HG03432 (cell line): ENCODE data around the gene NEU1.
"Not testable (repeated sequence)": the region's sequence is repeated elsewhere in the genome, so short reads cannot be mapped to it uniquely, and the experiment has no call there.

Source experiments
- ATAC-seq: cut with Tn5 transposase; IDR thresholded peaks from one replicate; pipeline ENCODE4 v1.9.1; 2021; ENCODE audit warnings: mild to moderate bottlenecking, moderate library complexity; ENCODE audit not compliant: unreplicated experiment

Gene NEU1

DNA sequence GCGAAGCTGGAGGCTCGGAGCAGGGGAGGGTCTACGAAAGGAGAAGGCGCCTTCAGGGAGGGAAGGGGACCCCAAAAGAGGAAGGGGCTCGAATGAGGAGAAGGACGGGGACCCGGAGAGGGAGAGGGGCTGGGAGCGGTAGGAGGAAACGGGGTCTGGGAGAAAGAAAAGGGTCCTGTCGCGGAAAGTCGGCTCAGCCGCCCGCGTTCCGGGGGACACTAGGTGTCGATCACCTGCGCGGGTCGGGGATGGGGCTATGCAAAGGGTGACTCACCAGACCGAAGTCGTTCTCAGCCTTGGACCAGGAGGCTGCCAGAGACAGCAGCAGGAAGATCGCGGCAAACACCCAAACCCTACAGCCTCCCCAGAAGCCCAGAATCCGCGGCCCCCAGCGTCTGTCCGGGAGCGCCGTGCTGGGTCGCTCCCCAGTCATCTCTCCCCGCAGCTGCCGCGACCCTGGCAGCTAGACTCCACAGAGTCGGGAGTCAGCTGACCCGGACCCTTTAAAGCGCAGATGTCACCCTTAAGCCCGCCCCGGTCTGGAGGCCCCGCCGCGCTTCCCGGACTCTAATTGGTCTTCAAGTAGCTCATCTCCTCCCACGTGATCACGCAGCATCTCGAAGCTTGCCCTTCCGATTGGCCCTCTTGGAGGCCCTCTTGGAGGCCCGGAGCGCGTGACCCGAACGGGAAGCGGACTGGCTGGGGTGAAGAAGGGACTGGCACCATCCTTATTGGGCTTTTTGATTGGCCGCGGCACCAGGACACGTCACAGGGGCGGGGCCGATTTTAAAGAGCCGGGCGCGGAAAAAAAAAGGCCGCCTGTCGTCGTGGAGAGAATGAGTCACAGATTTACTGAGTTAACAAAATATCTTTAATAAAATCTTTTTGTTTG lies at the start of gene NEU1:
NEU1 (minus strand) TSS at position 478 of the 892 bp plus-strand sequence; CDS start at position 433, 45 bp downstream.
- peak; percentile 88 for ATAC-seq

DNA sequence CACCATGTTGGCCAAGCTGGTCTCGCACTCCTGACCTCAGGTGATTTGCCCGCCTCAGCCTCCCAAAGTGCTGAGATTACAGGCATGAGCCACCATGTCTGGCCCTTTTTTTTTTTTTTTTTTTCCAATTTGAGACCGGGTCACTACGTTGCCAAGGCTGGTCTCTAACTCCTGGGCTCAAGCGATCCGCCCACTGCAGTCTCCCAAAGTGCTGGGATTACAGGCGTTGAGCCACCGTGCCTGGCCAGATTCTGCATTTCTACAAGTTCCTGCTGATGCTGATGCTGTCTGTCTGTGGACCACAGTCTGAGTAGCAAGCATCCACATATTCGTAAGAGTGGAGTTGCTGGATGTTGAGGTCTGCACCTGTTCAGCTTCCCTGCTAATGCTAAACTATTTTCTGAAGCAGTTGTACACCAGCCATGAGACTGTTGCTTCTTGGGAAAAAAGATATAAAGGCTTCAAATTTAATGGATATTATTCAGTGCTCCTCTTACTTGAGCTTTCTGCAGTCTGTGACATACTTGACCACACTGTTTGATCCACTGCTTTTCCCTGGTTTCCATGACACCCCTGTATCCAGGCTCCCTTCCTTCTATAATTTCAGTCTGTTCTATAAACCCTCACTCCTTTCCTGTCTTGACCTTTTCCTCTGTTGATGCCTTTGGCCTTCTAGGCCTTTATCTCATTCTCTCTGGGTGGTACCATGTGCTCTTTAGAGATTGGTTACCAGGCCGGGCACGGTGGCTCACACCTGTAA lies 49.4 kb upstream of the NEU1 start:
- ATAC-seq, result no peak

DNA sequence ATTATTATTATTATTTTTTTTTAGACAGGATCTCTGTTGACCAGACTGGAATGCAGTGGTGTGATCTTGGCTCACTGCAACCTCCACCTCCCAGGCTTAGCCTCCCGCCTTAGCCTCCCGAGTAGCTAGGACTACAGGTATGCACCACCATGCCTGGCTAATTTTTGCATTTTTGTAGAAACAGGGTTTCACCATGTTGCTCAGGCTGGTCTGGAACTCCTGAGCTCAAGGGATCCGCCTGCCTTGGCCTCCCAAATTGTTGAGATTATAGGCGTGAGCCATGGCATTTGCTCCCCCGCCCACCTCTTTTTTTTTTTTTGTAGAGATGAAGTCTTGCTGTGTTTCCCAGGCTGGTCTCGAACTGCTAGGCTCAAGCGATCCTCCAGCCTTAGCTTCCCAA lies 46.7 kb upstream of the NEU1 start:
- not testable (repeated sequence) for ATAC-seq

- peak; percentile 78 for ATAC-seq
Observed at GRCh38 chr6:31908791-31909190, 46.2 kb upstream of the NEU1 start.

DNA sequence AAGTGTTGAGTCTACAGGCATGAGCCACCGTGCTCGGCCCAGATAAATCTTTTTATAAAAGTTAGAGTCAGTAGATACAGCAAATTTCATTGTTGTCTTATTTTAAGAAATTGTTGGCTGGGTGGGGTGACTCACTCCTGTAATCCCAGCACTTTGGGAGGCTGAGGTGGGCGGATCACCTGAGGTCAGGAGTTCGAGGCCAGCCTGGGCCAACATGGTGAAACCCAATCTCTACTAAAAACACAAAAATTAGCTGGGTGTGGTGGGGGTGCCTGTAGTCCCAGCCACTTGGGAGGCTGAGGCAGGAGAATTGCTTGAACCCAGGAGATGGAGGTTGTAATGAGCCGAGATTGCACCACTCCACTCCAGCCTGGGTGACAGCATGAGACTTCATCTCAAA lies 45.6 kb upstream of the NEU1 start:
- not testable (repeated sequence) for ATAC-seq

DNA sequence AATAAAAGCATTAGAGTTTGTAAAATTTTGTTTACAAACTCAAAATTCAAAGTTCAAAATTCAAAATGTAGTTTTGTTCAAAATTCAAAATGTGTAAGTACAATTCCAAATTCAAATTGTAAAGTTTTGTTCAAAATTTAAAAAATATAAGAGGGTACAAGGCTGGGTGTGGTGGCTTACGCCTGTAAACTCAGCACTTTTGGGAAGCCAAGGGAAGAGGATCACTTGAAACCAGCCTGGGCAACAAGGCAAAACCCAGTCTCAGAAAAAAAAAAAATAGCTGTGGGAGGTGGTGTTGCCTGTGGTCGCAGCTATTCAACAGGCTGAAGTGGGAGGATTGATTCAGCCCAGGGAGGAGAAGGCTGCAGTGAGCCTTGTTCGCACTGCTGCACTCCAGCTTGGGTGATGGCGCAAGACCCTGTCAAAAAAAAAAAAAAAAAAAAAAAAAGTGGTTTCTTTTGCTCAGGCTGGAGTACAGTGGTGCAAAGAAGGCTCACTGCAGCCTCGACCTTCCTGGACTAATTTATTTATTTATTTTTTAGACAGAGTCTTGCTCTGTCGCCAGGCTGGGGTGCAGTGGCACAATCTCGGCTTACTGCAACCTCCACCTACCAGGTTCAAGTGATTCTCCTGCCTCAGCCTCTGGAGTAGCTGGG lies 44.7 kb upstream of the NEU1 start:
- no peak for ATAC-seq

GRCh38 chr6:31906727-31907126 lies 44.1 kb upstream of the NEU1 start:
- ATAC-seq, result not testable (repeated sequence)

DNA sequence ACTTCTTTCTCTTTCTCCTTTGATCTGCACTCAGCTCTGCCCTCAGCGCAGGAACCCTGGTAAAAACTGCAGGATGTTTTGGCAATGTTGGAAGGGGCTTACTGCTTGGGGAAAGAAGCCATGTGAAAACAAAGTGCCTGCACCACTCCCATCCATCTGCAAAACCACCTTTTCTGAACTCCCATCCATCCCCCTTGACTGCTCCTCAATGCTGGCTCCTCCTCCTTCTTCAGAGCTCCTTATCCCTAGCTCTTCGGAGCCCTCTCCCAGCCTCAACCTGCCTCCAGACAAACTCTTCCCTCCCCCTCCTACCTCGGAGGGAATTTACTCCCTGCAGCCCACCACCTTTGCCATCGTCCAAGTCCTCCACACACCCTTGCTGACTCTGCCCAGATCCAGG lies 43.5 kb upstream of the NEU1 start:
- ATAC-seq, result no peak

DNA sequence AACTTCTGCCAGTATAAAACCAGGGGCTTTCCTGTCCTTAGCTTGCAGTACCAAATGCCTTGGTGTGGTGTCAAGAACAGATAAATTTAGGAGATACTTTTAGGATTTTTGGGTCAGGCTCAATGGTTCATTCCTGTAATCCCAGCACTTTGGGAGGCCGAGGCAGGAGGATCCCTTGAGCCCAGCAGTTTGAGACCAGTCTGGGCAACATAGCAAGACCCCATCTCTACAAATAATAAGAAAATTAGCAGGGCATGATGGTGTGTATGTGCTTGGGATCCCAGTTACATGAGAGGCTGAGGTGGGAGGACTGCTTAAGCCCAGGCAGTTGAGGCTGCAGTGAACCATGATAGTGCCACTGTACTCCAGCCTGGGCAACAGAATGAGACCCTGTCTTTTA lies 42.4 kb upstream of the NEU1 start:
- ATAC-seq, result no peak

DNA sequence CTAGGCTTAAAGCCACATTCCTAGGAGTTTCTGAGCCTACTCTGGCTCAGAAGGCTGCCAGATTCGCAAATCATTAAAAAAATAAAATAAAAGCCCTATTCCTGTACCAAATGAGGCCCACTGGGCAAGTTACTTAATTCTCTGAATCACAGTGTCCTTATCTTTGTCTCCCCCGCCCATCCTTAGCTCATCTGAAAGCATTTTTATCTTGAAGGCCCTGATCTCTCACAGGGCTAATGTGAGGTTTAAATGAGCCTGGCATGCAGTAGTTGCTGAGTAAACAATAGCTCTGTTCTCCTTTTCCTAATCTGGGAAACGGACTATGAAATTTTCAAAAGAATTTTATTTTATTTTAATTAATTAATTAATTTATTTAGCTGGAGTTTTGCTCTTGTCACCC lies 41.3 kb upstream of the NEU1 start:
- ATAC-seq, result no peak

GRCh38 chr6:31901953-31902643 lies 39.5 kb upstream of the NEU1 start, which contains the start of gene ZBTB12:
Gene ZBTB12, minus strand, starts transcription at chr6:31902086. Its CDS starts 781 bp downstream, at chr6:31901305.
- ATAC-seq, result peak; percentile 56

DNA sequence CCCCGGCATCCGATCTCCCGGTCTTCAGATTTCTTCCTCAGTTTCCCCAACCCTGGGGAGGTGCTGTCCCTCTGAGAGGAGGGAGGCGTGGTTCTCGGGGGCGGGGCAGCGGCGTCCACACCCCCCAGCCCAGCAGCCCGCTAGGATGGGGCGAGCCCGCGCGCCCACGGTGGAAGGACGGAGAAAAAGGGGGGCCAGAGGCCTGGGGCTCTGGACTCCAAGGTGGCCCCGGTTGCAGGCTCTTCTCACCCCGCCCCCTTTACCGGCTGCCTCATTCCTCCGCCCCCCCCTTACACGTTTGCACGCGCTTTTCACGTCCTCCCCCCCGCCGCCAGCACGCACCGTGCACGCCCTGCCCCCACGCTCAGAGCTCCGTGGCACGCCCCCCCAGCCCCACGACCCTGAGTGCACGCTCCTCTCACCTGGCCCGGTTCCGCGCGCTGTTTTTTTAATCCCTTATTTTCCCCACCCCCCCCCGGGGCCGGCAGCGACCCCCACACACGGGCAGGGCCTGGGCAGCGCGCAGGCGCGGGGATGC lies 38.9 kb upstream of the NEU1 start:
- no peak for ATAC-seq

DNA sequence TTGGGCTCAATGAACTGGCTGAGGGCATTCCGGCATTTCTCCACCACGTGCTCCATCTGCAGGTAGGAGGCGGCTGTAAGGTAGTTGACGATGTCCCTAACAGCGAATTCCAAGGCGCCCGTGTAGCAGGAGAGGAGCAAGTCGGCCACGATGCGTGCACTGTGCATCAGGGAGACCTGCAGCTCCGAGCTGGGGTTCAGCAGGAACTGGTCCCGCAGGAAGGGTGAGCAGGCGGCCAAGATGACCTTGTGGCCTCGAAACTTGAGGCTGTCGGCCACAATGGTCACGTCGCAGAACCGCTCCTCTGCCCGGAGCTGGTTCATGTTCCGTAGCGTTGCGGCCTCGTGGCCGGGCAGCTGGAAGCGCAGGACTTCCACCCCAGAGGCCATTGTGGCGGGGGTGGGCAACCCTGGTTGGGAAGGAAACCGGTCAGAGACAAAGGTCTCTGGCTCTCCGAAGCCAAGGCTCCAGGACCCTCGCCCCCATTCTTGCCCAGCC lies 38.3 kb upstream of the NEU1 start:
- ATAC-seq, result no peak

DNA sequence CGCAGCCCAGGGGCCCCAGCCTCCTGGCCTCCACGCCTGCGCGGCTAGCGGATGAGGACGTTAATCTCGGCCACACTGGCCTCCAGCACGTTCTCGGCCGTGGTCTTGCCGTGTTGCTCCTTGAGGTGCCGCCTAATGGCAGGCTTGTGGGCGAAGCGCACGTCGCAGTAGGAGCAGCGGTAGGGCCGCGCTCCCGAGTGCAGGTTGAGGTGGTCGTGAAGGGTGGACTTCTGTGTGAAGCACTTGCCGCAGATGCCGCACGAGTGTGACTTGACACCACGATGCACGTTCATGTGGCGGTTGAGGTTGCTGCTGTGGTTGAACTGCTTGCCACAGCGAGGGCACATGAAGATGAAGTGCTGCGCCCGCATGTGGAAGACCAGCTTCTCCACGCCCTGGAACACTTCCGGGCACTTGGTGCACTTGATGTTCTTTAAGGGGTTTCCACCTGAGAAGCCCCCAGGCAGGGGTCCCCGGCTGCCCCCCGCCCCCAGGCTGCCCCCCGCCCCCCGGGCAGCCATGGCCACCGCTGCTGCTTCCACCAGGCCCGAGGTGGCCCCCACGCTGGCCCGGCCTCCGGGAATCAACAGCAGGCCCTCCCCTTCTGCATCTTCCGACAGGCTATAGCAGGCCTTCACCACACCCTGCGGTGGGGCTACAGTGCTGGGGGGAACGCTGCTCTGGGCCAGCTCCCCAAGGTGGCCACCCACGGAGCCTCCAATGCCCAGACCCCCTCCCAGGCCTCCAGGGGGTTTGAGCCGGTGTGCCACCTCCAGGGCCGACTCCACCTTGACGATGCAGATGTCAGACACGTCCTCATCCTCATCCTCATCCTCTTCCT lies 37.5 kb upstream of the NEU1 start:
- no peak for ATAC-seq

GRCh38 chr6:31899215-31899614 lies 36.6 kb upstream of the NEU1 start:
- no peak for ATAC-seq

GRCh38 chr6:31898383-31899011 lies 35.9 kb upstream of the NEU1 start:
- no peak for ATAC-seq

GRCh38 chr6:31897612-31898382 lies 35.2 kb upstream of the NEU1 start, which contains the start of gene EHMT2:
Gene EHMT2, minus strand, starts transcription at chr6:31897698. Its CDS starts 21 bp downstream, at chr6:31897677.
- ATAC-seq, result peak; percentile 53
